Stimulated activated CD4-positive, alpha-beta T cell treated with anti-CD3 and anti-CD28 coated beads, Interleukin-2, amount 100 ng/mL, for 24 hours (primary cell): Measurements from ENCODE around the gene RAP1GDS1.

ENCODE experiments used
- DNase-seq, 2 donors: peaks; one replicate each; pipeline ENCODE4 v3.0.0-alpha.2; 2020

Gene RAP1GDS1

DNA sequence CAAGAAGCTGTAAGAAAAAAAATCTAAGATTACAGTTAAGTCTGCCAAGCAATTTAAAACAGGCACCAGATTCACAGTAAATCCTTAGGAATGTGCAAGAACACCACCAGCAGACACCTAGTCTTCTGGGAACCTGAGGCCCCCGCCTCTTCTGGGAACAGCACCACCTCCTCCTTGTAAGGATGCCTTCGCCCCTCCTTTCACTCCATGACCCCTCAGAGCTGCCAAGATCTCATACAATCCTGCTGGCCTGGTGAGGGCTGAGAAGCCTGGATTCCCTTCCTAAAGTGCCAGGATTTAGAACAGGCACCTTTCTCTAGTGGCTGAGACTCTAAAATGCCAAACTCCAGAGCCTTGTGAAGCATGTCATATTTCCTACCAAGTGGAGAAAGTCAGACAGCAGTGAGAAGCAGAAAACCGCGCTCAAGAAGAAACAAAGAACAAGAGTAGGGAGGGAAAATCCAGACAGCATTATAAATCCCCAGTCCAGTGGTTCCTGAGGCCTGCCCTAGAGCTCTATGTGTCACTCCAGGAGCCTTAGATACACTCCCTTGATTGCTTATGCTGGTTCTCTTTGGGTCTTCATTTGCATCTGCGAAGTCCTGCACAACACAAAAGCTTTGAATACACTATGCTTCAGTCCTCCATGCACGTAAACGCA, 230.8 kb downstream of the RAP1GDS1 start:
- DNase-seq, result no peak

DNA sequence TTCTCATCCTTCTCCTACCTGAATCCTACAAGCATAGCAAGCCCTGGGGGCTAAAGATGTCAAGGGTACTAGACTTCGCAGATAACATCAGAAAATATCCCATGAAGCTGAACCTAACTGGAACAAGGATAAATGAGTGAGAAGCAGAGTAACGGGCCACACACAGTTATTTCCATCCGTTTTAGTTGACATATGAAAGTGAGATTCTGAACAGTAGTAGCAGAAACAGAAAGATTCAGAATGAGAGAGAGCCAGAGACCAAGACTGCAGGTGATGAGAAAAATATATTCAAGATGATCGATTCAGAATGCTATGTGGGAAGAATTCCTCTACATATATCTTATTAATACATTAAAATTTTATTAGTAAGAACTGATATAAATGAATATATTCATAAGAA, 232.1 kb downstream of the RAP1GDS1 start:
- no peak for DNase-seq
